H9 (cell line): ENCODE data around the gene GSX1. TPM values are rescaled to one million over a fixed set of nuclear protein-coding genes. Genes with fewer than 3 reads are reported as not detected.

Source experiments
- DNase-seq: peaks from one replicate; pipeline ENCODE4 v3.0.0-alpha.2; 2017
- H2AFZ ChIP-seq: one replicate; pipeline ENCODE4 v1.6.1; 2013; ENCODE audit warnings: mild to moderate bottlenecking, low read length, control low read depth, moderate library complexity
- H2AK5ac ChIP-seq: 2 replicates; pipeline ENCODE4 v1.6.1; 2013; ENCODE audit warnings: low read length, control low read depth, mixed read lengths; ENCODE audit not compliant: insufficient read length
- H2BK120ac ChIP-seq: one replicate; pipeline ENCODE4 v1.6.1; 2013; ENCODE audit warnings: low read depth, mild to moderate bottlenecking, low read length, control low read depth, inconsistent platforms; ENCODE audit not compliant: poor library complexity, severe bottlenecking
- H2BK12ac ChIP-seq: 2 replicates; pipeline ENCODE4 v1.6.1; 2013; ENCODE audit warnings: low read length, control low read depth, mixed read lengths, low read depth; ENCODE audit not compliant: insufficient read length
- H2BK15ac ChIP-seq: 2 replicates; pipeline ENCODE4 v1.6.1; 2013; ENCODE audit warnings: low read depth, low read length, control low read depth
- H2BK20ac ChIP-seq: one replicate; pipeline ENCODE4 v1.6.1; 2013; ENCODE audit warnings: low read depth, mild to moderate bottlenecking, low read length, control low read depth, inconsistent platforms; ENCODE audit not compliant: poor library complexity, severe bottlenecking
- H2BK5ac ChIP-seq: 2 replicates; pipeline ENCODE4 v1.6.1; 2013; ENCODE audit warnings: low read length, control low read depth, mixed read lengths; ENCODE audit not compliant: insufficient read length
- H3K14ac ChIP-seq: 2 replicates; pipeline ENCODE4 v1.6.1; 2013; ENCODE audit warnings: low read length, control low read depth; ENCODE audit not compliant: insufficient read depth
- H3K18ac ChIP-seq: 2 replicates; pipeline ENCODE4 v1.6.1; 2013; ENCODE audit warnings: low read depth, mild to moderate bottlenecking, mixed read lengths, low read length, control low read depth; ENCODE audit not compliant: insufficient read length
- H3K23ac ChIP-seq: 2 replicates; pipeline ENCODE4 v1.6.1; 2013; ENCODE audit warnings: low read length, control low read depth, mixed read lengths, low read depth; ENCODE audit not compliant: insufficient read length
- H3K23me2 ChIP-seq: 2 replicates; pipeline ENCODE4 v1.6.1; 2013; ENCODE audit warnings: low read depth, mild to moderate bottlenecking, mixed read lengths, low read length, control low read depth; ENCODE audit not compliant: insufficient read length, poor library complexity, severe bottlenecking
- H3K27ac ChIP-seq: 2 replicates; pipeline ENCODE4 v1.5.1; 2013; ENCODE audit warnings: low read length, control low read depth, mixed read lengths, low read depth; ENCODE audit not compliant: insufficient read length
- H3K27me3 ChIP-seq: 2 replicates; pipeline ENCODE4 v1.6.1; 2013; ENCODE audit warnings: low read length, control low read depth, inconsistent platforms; ENCODE audit not compliant: insufficient read depth
- H3K4ac ChIP-seq: 2 replicates; pipeline ENCODE4 v1.6.1; 2013; ENCODE audit warnings: low read depth, mild to moderate bottlenecking, control low read depth, inconsistent platforms, low read length, moderate library complexity
- H3K4me1 ChIP-seq: 2 replicates; pipeline ENCODE4 v1.6.1; 2013; ENCODE audit warnings: low read length, control low read depth, inconsistent platforms; ENCODE audit not compliant: insufficient read depth
- H3K4me2 ChIP-seq: 2 replicates; pipeline ENCODE4 v1.6.1; 2013; ENCODE audit warnings: low read length, control low read depth, mixed read lengths; ENCODE audit not compliant: insufficient read length, insufficient read depth
- H3K56ac ChIP-seq: 2 replicates; pipeline ENCODE4 v1.6.1; 2013; ENCODE audit warnings: low read depth, mild to moderate bottlenecking, mixed read lengths, low read length, control low read depth; ENCODE audit not compliant: insufficient read length
- H3K79me1 ChIP-seq: 2 replicates; pipeline ENCODE4 v1.6.1; 2013; ENCODE audit warnings: low read depth, mild to moderate bottlenecking, moderate library complexity, low read length, control low read depth, inconsistent platforms; ENCODE audit not compliant: insufficient read depth, poor library complexity, severe bottlenecking
- H3K79me2 ChIP-seq: 2 replicates; pipeline ENCODE4 v1.6.1; 2013; ENCODE audit warnings: low read length, control low read depth, inconsistent platforms; ENCODE audit not compliant: insufficient read depth
- H3K9ac ChIP-seq: 2 replicates; pipeline ENCODE4 v1.6.1; 2013; ENCODE audit warnings: low read length, control low read depth, mixed read lengths; ENCODE audit not compliant: insufficient read length; ENCODE audit errors: extremely low read depth
- H3K9me3 ChIP-seq: one replicate; pipeline ENCODE4 v1.6.1; 2013; ENCODE audit warnings: low read depth, low read length, inconsistent platforms; ENCODE audit not compliant: control insufficient read depth
- H3T11ph ChIP-seq: one replicate; pipeline ENCODE4 v1.6.1; 2013; ENCODE audit warnings: mild to moderate bottlenecking, low read length, control low read depth, inconsistent platforms
- H4K20me1 ChIP-seq: one replicate; pipeline ENCODE4 v1.6.1; 2013; ENCODE audit not compliant: control insufficient read depth, insufficient read length, insufficient read depth
- H4K5ac ChIP-seq: 2 replicates; pipeline ENCODE4 v1.6.1; 2013; ENCODE audit warnings: low read depth, mild to moderate bottlenecking, mixed read lengths, low read length, control low read depth; ENCODE audit not compliant: insufficient read length
- H4K8ac ChIP-seq: replicated peaks from 2 replicates; pipeline ENCODE4 v1.6.1; 2013; ENCODE audit warnings: low read length, control low read depth, mixed read lengths, low read depth; ENCODE audit not compliant: insufficient read length
- H4K91ac ChIP-seq: 2 replicates; pipeline ENCODE4 v1.6.1; 2013; ENCODE audit warnings: low read depth, mild to moderate bottlenecking, moderate library complexity, mixed read lengths, low read length, control low read depth; ENCODE audit not compliant: insufficient read length
- H3K27ac Mint-ChIP-seq, 3 experiments: 2 replicates in 2 of 3; 3 replicates in 1 of 3; pipeline ENCODE4 v1.8.0; 2020 to 2021; ENCODE audit warnings: mixed read lengths in 3 of 3, mild to moderate bottlenecking in 1 of 3, moderate library complexity in 1 of 3
- H3K27me3 Mint-ChIP-seq: 2 replicates; pipeline ENCODE4 v1.8.0; 2021; ENCODE audit warnings: low read depth, mild to moderate bottlenecking, moderate library complexity, mixed read lengths
- H3K36me3 Mint-ChIP-seq, 3 experiments: 2 replicates in 2 of 3; 3 replicates in 1 of 3; pipeline ENCODE4 v1.8.0; 2020 to 2021; ENCODE audit warnings: low read depth in 3 of 3, mixed read lengths in 3 of 3; ENCODE audit not compliant: insufficient read depth in 1 of 3
- H3K4me1 Mint-ChIP-seq, 2 experiments: 2 replicates each; pipeline ENCODE4 v1.8.0; 2020; ENCODE audit warnings: mixed read lengths in 2 of 2
- H3K4me3 Mint-ChIP-seq, 2 experiments: 2 replicates in 1 of 2; 3 replicates in 1 of 2; pipeline ENCODE4 v1.8.0; 2020 to 2021; ENCODE audit warnings: mild to moderate bottlenecking in 2 of 2, mixed read lengths in 2 of 2, moderate library complexity in 1 of 2
- H3K9me3 Mint-ChIP-seq, 2 experiments: 2 replicates in 1 of 2; 3 replicates in 1 of 2; pipeline ENCODE4 v1.8.0; 2020; ENCODE audit warnings: mild to moderate bottlenecking in 2 of 2, mixed read lengths in 2 of 2, moderate library complexity in 1 of 2
- WGBS: extraction: QIAGEN DNeasy Blood & Tissue Kit; methylation state at CpG from one replicate; pipeline ENCODE4 v1.1.7; 2013; ENCODE audit warnings: missing lambda C conversion rate, low lambda C conversion rate, mixed read lengths; ENCODE audit not compliant: insufficient read length; ENCODE audit errors: extremely low coverage; 5-methylcytosine and 5-hydroxymethylcytosine counted together
- total RNA-seq: library from RNA; stranded (reverse); gene quantifications from 2 replicates; pipeline ENCODE4 v1.2.1, GENCODE V29; 2021
- TF ChIP-seq, protein P1 (sequence below): fragments of 200-600 bp; sonication (generic); conservative IDR thresholded peaks from 3 replicates; pipeline ENCODE4 v1.8.0; 2021; ENCODE audit warnings: antibody characterized with exemption, mild to moderate bottlenecking

Gene GSX1
- total RNA-seq, 1 experiment from 2014 or later = not detected

DNA sequence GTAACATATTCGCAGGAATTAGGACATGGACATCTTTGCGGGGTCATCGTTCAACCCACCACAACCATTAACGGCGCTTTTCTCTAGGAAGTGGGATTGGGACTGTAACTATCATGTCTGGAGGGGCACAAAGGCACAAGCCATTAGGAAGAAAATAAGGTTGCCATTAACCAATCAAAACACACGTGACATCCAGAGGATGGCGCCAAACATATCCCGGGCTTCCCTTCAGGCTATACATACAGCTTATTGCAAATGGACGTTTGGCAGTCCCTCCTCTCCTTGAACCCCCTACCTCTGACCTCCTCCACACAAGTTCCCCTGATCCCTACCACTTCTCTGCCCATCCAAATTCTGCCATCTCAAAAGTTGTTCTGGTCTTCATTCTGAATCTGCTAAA is 26.6 kb upstream of the GSX1 start:
- Histone ChIP-seq H3K27me3 (no peaks in the 10 kb centered on the region; the same call in 1 of the 2 replicates), H3K79me1 (no peaks in the 10 kb centered on the region), H2BK15ac (no peak overlapping the region), H3K4me2 (no peak overlapping the region), H3K4me1 (no peaks in the 10 kb centered on the region), H2BK120ac (no peak overlapping the region), H3K56ac (no peak overlapping the region), H4K8ac (no peak overlapping the region), H3K27ac (no peak overlapping the region), H4K20me1 (no peaks in the 10 kb centered on the region), H3K79me2 (no peaks in the 10 kb centered on the region), H2BK12ac (no peak overlapping the region), H2BK20ac (no peak overlapping the region), H3K4ac (no peak overlapping the region), H3K23ac (no peak overlapping the region), H2AFZ (no peak overlapping the region), H3K23me2 (no peaks in the 10 kb centered on the region), H3K9ac (no peak overlapping the region), H2BK5ac (no peak overlapping the region), H2AK5ac (no peak overlapping the region), H3K9me3 (no peaks in the 10 kb centered on the region), H3T11ph (no peak overlapping the region), H4K5ac (no peak overlapping the region), H4K91ac (no peak overlapping the region), H3K14ac (no peak overlapping the region), H3K18ac (no peak overlapping the region)
- TF ChIP-seq, protein P1, sequence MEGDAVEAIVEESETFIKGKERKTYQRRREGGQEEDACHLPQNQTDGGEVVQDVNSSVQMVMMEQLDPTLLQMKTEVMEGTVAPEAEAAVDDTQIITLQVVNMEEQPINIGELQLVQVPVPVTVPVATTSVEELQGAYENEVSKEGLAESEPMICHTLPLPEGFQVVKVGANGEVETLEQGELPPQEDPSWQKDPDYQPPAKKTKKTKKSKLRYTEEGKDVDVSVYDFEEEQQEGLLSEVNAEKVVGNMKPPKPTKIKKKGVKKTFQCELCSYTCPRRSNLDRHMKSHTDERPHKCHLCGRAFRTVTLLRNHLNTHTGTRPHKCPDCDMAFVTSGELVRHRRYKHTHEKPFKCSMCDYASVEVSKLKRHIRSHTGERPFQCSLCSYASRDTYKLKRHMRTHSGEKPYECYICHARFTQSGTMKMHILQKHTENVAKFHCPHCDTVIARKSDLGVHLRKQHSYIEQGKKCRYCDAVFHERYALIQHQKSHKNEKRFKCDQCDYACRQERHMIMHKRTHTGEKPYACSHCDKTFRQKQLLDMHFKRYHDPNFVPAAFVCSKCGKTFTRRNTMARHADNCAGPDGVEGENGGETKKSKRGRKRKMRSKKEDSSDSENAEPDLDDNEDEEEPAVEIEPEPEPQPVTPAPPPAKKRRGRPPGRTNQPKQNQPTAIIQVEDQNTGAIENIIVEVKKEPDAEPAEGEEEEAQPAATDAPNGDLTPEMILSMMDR = peak; percentile 21; the same call in 1 of the 3 replicates
- H3K36me3 Mint-ChIP-seq = no peaks in the 10 kb centered on the region
- H3K27me3 Mint-ChIP-seq = peaks cover 30% of the 10 kb centered on the region
- no peak for DNase-seq
- no CpG with 5 or more reads among the region's 9 CpGs for whole genome bisulfite sequencing
- H3K9me3 Mint-ChIP-seq = no peaks in the 10 kb centered on the region
- H3K27ac Mint-ChIP-seq = no peak overlapping the region
- H3K4me3 Mint-ChIP-seq = no peak overlapping the region
- H3K4me1 Mint-ChIP-seq = no peaks in the 10 kb centered on the region; a peak in 1 of 4 replicates
